HepG2 (cell line): ENCODE data around the gene ZNF217. TPM values are rescaled to one million over a fixed set of nuclear protein-coding genes. Genes with fewer than 3 reads are reported as not detected.

Source experiments
- AKAP8 ChIP-seq: sonication (generic); formaldehyde crosslinking; IDR thresholded peaks from 2 replicates; pipeline ENCODE4 v1.5.1; 2020; ENCODE audit warnings: mild to moderate bottlenecking, missing genetic modification reagents
- BHLHE40 ChIP-seq: IDR thresholded peaks from 2 replicates; pipeline ENCODE4 v1.6.1; 2011; ENCODE audit warnings: low read length, improper control_type of control experiment
- CREM ChIP-seq, 2 experiments: sonication (generic) in 1 of 2; formaldehyde crosslinking in 1 of 2; IDR thresholded peaks; 2 replicates each; pipeline versions ENCODE4 v1.4.0 to v1.6.1; 2016 to 2020; ENCODE audit warnings: antibody characterized with exemption in 1 of 2, mild to moderate bottlenecking in 1 of 2, missing genetic modification reagents in 1 of 2
- GTF3A ChIP-seq: sonication (generic); formaldehyde crosslinking; conservative IDR thresholded peaks from 2 replicates; pipeline ENCODE4 v1.4.0; 2020; ENCODE audit warnings: mild to moderate bottlenecking, missing genetic modification reagents
- HOXD1 ChIP-seq: sonication (generic); formaldehyde crosslinking; IDR thresholded peaks from 2 replicates; pipeline ENCODE4 v1.5.0; 2020; ENCODE audit warnings: missing genetic modification reagents
- KDM3A ChIP-seq: IDR thresholded peaks from 2 replicates; pipeline ENCODE4 v1.6.1; 2018; ENCODE audit warnings: low read depth, missing compliant biosample characterization
- KDM5A ChIP-seq: fragments of 200-600 bp; sonication (generic); IDR thresholded peaks from 2 replicates; pipeline ENCODE4 v1.7.0; 2018; ENCODE audit warnings: antibody characterized with exemption, mild to moderate bottlenecking, low read length, borderline replicate concordance
- KLF6 ChIP-seq: IDR thresholded peaks from 2 replicates; pipeline ENCODE4 v1.8.0; 2016; ENCODE audit warnings: missing biosample characterization, missing genetic modification reagents
- NONO ChIP-seq, 2 experiments: fragments of 450-650 bp in 1 of 2; sonication (generic) in 1 of 2; formaldehyde crosslinking in 1 of 2; IDR thresholded peaks in 1 of 2; conservative IDR thresholded peaks in 1 of 2; 2 replicates each; pipeline versions ENCODE4 v1.6.1 to v1.8.0; 2017 to 2022; ENCODE audit warnings: mild to moderate bottlenecking in 1 of 2, missing genetic modification reagents in 1 of 2, moderate library complexity in 1 of 2
- NR2F1 ChIP-seq, 2 experiments: fragments of 450-650 bp in 1 of 2; formaldehyde crosslinking in 1 of 2; IDR thresholded peaks; 2 replicates each; pipeline versions ENCODE4 v1.5.0 to v1.6.1; 2016 to 2020; ENCODE audit warnings: mild to moderate bottlenecking in 1 of 2, missing compliant biosample characterization in 1 of 2, missing genetic modification reagents in 1 of 2, moderate library complexity in 1 of 2
- PLRG1 ChIP-seq: fragments of 450-650 bp; conservative IDR thresholded peaks from 2 replicates; pipeline ENCODE4 v1.6.1; 2016
- RELA ChIP-seq: sonication (generic); formaldehyde crosslinking; IDR thresholded peaks from 2 replicates; pipeline ENCODE4 v1.4.0; 2020; ENCODE audit warnings: missing genetic modification reagents
- TRIM24 ChIP-seq: sonication (generic); formaldehyde crosslinking; IDR thresholded peaks from 2 replicates; pipeline ENCODE4 v1.8.0; 2022; ENCODE audit warnings: mild to moderate bottlenecking, missing genetic modification reagents
- WIZ ChIP-seq: sonication (generic); formaldehyde crosslinking; IDR thresholded peaks from 2 replicates; pipeline ENCODE4 v1.5.1; 2020; ENCODE audit warnings: mild to moderate bottlenecking, missing genetic modification reagents
- ZNF275 ChIP-seq: sonication (generic); formaldehyde crosslinking; IDR thresholded peaks from 2 replicates; pipeline ENCODE4 v1.8.0; 2022; ENCODE audit warnings: missing genetic modification reagents, mild to moderate bottlenecking, inconsistent platforms, borderline replicate concordance
- ZNF326 ChIP-seq: sonication (generic); formaldehyde crosslinking; IDR thresholded peaks from 2 replicates; pipeline ENCODE4 v1.4.0; 2020; ENCODE audit warnings: missing genetic modification reagents, borderline replicate concordance
- ZNF354B ChIP-seq: sonication (generic); formaldehyde crosslinking; IDR thresholded peaks from 2 replicates; pipeline ENCODE4 v1.8.0; 2022; ENCODE audit warnings: mild to moderate bottlenecking, missing genetic modification reagents
- ZNF432 ChIP-seq: sonication (generic); formaldehyde crosslinking; IDR thresholded peaks from 2 replicates; pipeline ENCODE4 v1.5.0; 2020; ENCODE audit warnings: missing genetic modification reagents, mild to moderate bottlenecking, borderline replicate concordance
- ZNF441 ChIP-seq: sonication (generic); formaldehyde crosslinking; IDR thresholded peaks from 2 replicates; pipeline ENCODE4 v1.7.0; 2021; ENCODE audit warnings: missing genetic modification reagents, borderline replicate concordance
- ZNF510 ChIP-seq: sonication (generic); formaldehyde crosslinking; IDR thresholded peaks from 2 replicates; pipeline ENCODE4 v1.4.0; 2020; ENCODE audit warnings: low read depth, mild to moderate bottlenecking, missing genetic modification reagents
- ZNF543 ChIP-seq: sonication (generic); formaldehyde crosslinking; IDR thresholded peaks from 2 replicates; pipeline ENCODE4 v1.4.0; 2020; ENCODE audit warnings: mild to moderate bottlenecking, missing genetic modification reagents
- ZNF7 ChIP-seq: IDR thresholded peaks from 2 replicates; pipeline ENCODE4 v1.6.1; 2016; ENCODE audit warnings: missing biosample characterization, missing genetic modification reagents
- polyA plus RNA-seq, 8 experiments: library from polyadenylated mRNA; depleted of rRNA in 3 of 8; stranded (reverse) in 7 of 8; unstranded in 1 of 8; fragments of >200 nt; fragmentation: Illumina TruSeq in 4 of 8; extraction: Trizol in 4 of 8; gene quantifications; 2 replicates each; pipeline versions ENCODE4 v1.2.1 to v1.2.3, GENCODE V29; 2011 to 2016; ENCODE audit warnings: low read depth in 4 of 8, missing spikeins in 1 of 8, mixed read lengths in 1 of 8; ENCODE audit not compliant: insufficient read depth in 1 of 8
- total RNA-seq, 5 experiments: library from RNA; depleted of rRNA; stranded (reverse); fragments of >200 nt; fragmentation: Illumina TruSeq; extraction: Trizol; gene quantifications; 2 replicates each; pipeline ENCODE4 v1.2.3, GENCODE V29; 2016; ENCODE audit warnings: low read depth in 1 of 5
- TF ChIP-seq, protein P1 (sequence below): sonication (generic); formaldehyde crosslinking; IDR thresholded peaks from 2 replicates; pipeline ENCODE4 v1.4.0; 2020; ENCODE audit warnings: missing genetic modification reagents
- TF ChIP-seq, protein P2 (sequence below): sonication (generic); formaldehyde crosslinking; IDR thresholded peaks from 2 replicates; pipeline ENCODE4 v1.8.1; 2023; ENCODE audit warnings: missing genetic modification reagents, mild to moderate bottlenecking, borderline replicate concordance
- TF ChIP-seq, protein P3 (sequence below): sonication (generic); formaldehyde crosslinking; IDR thresholded peaks from 2 replicates; pipeline ENCODE4 v1.8.0; 2022; ENCODE audit warnings: mild to moderate bottlenecking, missing genetic modification reagents

Gene ZNF217
- total and polyA plus RNA-seq, 2 of the 13 experiments (the other 11 are each of a cell fraction or from before 2014, with no cell fraction given): 22.3 to 29.8 TPM

DNA sequence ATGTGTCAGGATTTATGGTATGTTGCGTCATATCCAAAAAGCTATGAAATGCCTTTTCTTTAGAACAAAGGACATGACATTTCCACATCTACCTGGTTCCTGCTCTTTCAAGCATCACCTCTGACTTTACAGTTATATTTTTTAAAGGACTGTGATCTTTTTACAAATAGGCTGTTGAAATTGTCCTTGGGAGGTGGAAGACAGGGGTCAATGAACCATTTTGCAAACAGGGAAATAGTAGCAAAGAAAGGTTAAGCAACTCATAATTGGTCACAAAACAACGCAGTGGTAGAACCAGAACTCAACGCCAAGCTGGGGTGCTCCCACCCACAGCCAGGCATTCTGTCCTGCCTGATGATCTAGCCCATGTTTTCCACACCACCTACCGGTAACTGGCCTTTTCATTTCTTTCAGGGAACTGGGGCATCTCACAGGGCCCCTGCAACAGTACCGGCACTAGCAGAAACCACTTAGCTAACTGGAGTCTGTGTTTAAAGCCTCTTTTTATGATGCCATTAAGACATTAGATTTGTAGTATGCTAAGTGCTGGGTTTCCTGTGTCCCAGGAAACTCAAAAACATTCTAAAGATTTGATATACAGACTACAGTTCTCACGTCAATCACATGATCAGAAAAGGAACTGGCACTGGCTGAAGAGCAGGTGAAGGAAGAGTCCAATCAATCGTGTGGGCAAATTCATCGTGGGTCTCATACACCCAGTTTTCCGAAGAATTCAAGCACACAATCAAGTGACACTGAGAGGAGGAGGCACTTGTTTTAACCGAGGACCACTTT lies 13.9 kb downstream of the ZNF217 start (continued):
- TF ChIP-seq ZNF275 (no peak; the same call in 1 of the 2 replicates), NR2F1 (CRISPR knock-in tag; IDR thresholded peaks at IDR 0.05) (peak; percentile 80 to 89; a peak in 3 of 4 replicates), NONO (IDR thresholded peaks at IDR 0.05) (no peak), NONO (CRISPR knock-in tag; conservative IDR thresholded peaks at IDR 0.05) (peak; percentile 83; the same call in 1 of the 2 replicates), HOXD1 (peak; percentile 94), BHLHE40 (peak; percentile 71), PLRG1 (no peak), GTF3A (CRISPR knock-in tag) (0 out of 2 replicates have a peak, but pooled peaks have one; percentile 64), ZNF543 (CRISPR knock-in tag) (0 out of 2 replicates have a peak, but pooled peaks have one; percentile 75), WIZ (0 out of 2 replicates have a peak, but pooled peaks have one; percentile 76), CREM (IDR thresholded peaks at IDR 0.05) (peak; percentile 98), CREM (CRISPR knock-in tag; IDR thresholded peaks at IDR 0.05) (no peak), ZNF7 (no peak), KDM3A (peak; percentile 92), KDM5A (no peak; the same call in 1 of the 2 replicates), ZNF432 (CRISPR knock-in tag) (no peak), ZNF441 (peak; percentile 65; the same call in 1 of the 2 replicates), ZNF326 (CRISPR knock-in tag) (no peak), TRIM24 (CRISPR knock-in tag) (peak; percentile 92), ZNF354B (CRISPR knock-in tag) (no peak), KLF6 (CRISPR knock-in tag) (peak; percentile 88), AKAP8 (CRISPR knock-in tag) (peak; percentile 84; the same call in 1 of the 2 replicates), RELA (CRISPR knock-in tag) (no peak; the same call in 1 of the 2 replicates), ZNF510 (CRISPR knock-in tag) (no peak)
- TF ChIP-seq, protein P1, sequence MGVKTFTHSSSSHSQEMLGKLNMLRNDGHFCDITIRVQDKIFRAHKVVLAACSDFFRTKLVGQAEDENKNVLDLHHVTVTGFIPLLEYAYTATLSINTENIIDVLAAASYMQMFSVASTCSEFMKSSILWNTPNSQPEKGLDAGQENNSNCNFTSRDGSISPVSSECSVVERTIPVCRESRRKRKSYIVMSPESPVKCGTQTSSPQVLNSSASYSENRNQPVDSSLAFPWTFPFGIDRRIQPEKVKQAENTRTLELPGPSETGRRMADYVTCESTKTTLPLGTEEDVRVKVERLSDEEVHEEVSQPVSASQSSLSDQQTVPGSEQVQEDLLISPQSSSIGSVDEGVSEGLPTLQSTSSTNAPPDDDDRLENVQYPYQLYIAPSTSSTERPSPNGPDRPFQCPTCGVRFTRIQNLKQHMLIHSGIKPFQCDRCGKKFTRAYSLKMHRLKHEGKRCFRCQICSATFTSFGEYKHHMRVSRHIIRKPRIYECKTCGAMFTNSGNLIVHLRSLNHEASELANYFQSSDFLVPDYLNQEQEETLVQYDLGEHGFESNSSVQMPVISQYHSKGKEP: peak; percentile 74
- TF ChIP-seq, protein P2, sequence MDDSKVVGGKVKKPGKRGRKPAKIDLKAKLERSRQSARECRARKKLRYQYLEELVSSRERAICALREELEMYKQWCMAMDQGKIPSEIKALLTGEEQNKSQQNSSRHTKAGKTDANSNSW: no peak; the same call in 1 of the 2 replicates
- TF ChIP-seq, protein P3, sequence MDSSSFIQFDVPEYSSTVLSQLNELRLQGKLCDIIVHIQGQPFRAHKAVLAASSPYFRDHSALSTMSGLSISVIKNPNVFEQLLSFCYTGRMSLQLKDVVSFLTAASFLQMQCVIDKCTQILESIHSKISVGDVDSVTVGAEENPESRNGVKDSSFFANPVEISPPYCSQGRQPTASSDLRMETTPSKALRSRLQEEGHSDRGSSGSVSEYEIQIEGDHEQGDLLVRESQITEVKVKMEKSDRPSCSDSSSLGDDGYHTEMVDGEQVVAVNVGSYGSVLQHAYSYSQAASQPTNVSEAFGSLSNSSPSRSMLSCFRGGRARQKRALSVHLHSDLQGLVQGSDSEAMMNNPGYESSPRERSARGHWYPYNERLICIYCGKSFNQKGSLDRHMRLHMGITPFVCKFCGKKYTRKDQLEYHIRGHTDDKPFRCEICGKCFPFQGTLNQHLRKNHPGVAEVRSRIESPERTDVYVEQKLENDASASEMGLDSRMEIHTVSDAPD (CRISPR knock-in tag): peak; percentile 99
